Activated naive CD4-positive, alpha-beta T cell treated with anti-CD3 and anti-CD28 coated beads, Interleukin-2, amount 10 ng/mL, durations not matched to agents 7 days and 5 days (primary cell): ENCODE measurements around the gene LHX6.

Experiments used
- CTCF ChIA-PET: fragments of 350-600 bp; sonication (Branson Sonifier 250); formaldehyde crosslinking; loops from one replicate; lab custom pipeline; 2021; ENCODE audit warnings: antibody characterized with exemption; lab: Charles Lee
- DNase-seq: peaks from one replicate; pipeline ENCODE4 v3.0.0-alpha.2; 2020
- H3K27ac Mint-ChIP-seq: one replicate; pipeline ENCODE4 v1.8.0; 2021; ENCODE audit warnings: mild to moderate bottlenecking, moderate library complexity, mixed read lengths
- H3K27me3 Mint-ChIP-seq: one replicate; pipeline ENCODE4 v1.8.0; 2021; ENCODE audit warnings: mild to moderate bottlenecking, mixed read lengths
- H3K36me3 Mint-ChIP-seq: one replicate; pipeline ENCODE4 v1.8.0; 2021; ENCODE audit warnings: mixed read lengths
- H3K4me1 Mint-ChIP-seq: one replicate; pipeline ENCODE4 v1.8.0; 2021; ENCODE audit warnings: mixed read lengths
- H3K4me3 Mint-ChIP-seq: one replicate; pipeline ENCODE4 v1.8.0; 2021; ENCODE audit warnings: mild to moderate bottlenecking, moderate library complexity, mixed read lengths
- H3K9me3 Mint-ChIP-seq: one replicate; pipeline ENCODE4 v1.8.0; 2021; ENCODE audit warnings: mixed read lengths

The LHX6 gene

DNA sequence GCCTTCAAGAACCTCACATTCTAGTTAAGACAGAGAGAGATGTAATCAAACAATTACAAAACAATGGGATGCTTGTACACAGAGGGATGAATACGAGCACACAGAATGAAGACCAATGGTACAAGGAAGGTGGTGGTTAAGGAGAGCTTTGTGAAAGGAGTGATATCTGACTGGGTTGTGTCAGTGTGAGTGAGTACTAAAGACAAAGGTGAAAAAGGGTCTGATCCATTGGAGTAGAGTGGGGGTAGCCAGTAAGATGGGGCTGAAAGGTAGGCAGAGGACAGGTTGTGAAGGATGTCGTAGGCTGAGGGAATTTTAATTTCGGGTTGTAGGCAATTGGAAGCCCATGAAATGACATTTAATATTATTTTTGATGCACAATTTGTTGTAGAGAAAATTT is 26.0 kb upstream of the LHX6 start:
- peaks cover 46% of the 10 kb centered on the region for H3K36me3 Mint-ChIP-seq
- H3K27me3 Mint-ChIP-seq, result no peaks in the 10 kb centered on the region
- no peak overlapping the region for H3K4me3 Mint-ChIP-seq
- H3K4me1 Mint-ChIP-seq, result no peaks in the 10 kb centered on the region
- CTCF ChIA-PET, result no interaction called here
- H3K9me3 Mint-ChIP-seq, result no peaks in the 10 kb centered on the region
- H3K27ac Mint-ChIP-seq, result no peak overlapping the region
- no peak for DNase-seq

- Mint-ChIP-seq H3K4me3 (no peak overlapping the region), H3K4me1 (no peaks in the 10 kb centered on the region), H3K36me3 (peaks cover 38% of the 10 kb centered on the region), H3K9me3 (no peaks in the 10 kb centered on the region), H3K27me3 (no peaks in the 10 kb centered on the region), H3K27ac (no peak overlapping the region)
- CTCF ChIA-PET, result no interaction called here
- DNase-seq, result no peak
Observed at GRCh38 chr9:122252796-122253195, 24.0 kb upstream of the LHX6 start.

DNA sequence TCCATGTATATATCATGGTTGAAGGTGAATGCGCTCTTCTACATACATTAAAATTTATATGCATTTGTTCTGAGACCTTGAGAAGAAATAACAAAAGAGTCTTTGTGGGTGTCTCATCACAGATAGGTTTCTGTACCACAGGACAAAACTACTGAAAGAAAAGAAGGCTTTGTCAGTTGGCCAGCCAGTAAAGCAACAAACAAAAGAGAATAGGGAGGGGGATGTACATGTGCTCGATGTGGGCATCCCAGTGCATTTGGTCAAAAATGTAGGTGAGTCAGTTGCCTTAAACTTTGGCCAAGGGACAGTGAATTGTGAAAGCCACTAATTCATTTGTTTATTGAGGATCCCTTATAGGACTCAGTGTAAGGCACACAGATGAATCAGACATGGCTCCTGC is 22.6 kb upstream of the LHX6 start:
- H3K4me3 Mint-ChIP-seq, result no peak overlapping the region
- no peaks in the 10 kb centered on the region for H3K4me1 Mint-ChIP-seq
- H3K9me3 Mint-ChIP-seq, result no peaks in the 10 kb centered on the region
- H3K27ac Mint-ChIP-seq, result no peak overlapping the region
- H3K36me3 Mint-ChIP-seq, result peaks cover 38% of the 10 kb centered on the region
- CTCF ChIA-PET, result no interaction called here
- no peak for DNase-seq
- no peaks in the 10 kb centered on the region for H3K27me3 Mint-ChIP-seq

DNA sequence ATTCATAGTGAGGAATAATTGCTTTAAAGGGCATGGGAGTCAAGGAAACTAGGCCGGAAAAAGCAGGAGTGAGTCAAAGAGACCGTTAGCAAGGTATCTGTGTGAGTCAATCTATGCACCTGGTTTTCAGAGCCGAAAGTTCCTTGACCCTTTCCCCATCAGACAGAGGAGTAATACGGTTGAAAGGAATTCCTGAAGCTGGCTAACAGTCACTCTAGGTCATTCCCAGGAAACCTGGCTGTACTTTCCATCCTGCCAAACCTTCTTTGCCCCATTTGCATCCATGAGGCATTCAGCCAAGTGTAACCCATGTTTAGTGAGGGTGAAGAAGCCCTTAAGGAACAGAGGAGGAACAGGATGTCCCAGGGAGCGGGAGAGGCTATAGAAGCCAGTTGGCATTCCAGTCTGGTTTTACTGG is 19.7 kb upstream of the LHX6 start:
- no peak for DNase-seq
- Mint-ChIP-seq H3K27me3 (no peaks in the 10 kb centered on the region), H3K4me1 (no peaks in the 10 kb centered on the region), H3K4me3 (no peak overlapping the region), H3K9me3 (no peaks in the 10 kb centered on the region), H3K36me3 (peaks cover 47% of the 10 kb centered on the region), H3K27ac (no peak overlapping the region)
- CTCF ChIA-PET, result no interaction called here

GRCh38 chr9:122246666-122247065 is 17.9 kb upstream of the LHX6 start:
- H3K9me3 Mint-ChIP-seq, result no peaks in the 10 kb centered on the region
- CTCF ChIA-PET, result no interaction called here
- no peaks in the 10 kb centered on the region for H3K4me1 Mint-ChIP-seq
- H3K27me3 Mint-ChIP-seq, result no peaks in the 10 kb centered on the region
- H3K27ac Mint-ChIP-seq, result no peak overlapping the region
- no peak for DNase-seq
- no peak overlapping the region for H3K4me3 Mint-ChIP-seq
- H3K36me3 Mint-ChIP-seq, result peaks cover 52% of the 10 kb centered on the region

GRCh38 chr9:122244349-122244748 is 15.6 kb upstream of the LHX6 start:
- Mint-ChIP-seq H3K4me3 (no peak overlapping the region), H3K27me3 (no peaks in the 10 kb centered on the region), H3K27ac (no peak overlapping the region), H3K9me3 (no peaks in the 10 kb centered on the region), H3K4me1 (no peaks in the 10 kb centered on the region), H3K36me3 (peaks cover 53% of the 10 kb centered on the region)
- CTCF ChIA-PET, result no interaction called here
- no peak for DNase-seq

- Mint-ChIP-seq H3K4me3 (no peak overlapping the region), H3K4me1 (no peaks in the 10 kb centered on the region), H3K9me3 (no peaks in the 10 kb centered on the region), H3K27me3 (no peaks in the 10 kb centered on the region), H3K27ac (no peak overlapping the region), H3K36me3 (peaks cover 34% of the 10 kb centered on the region)
- CTCF ChIA-PET, result interaction anchor here (0.7 kb wide), 1 partner anchor 90 kb away, joined by 3 read pairs; no protein-coding TSS in a partner anchor
- DNase-seq, result no peak
Observed at GRCh38 chr9:122239722-122240121, 11.0 kb upstream of the LHX6 start.

DNA sequence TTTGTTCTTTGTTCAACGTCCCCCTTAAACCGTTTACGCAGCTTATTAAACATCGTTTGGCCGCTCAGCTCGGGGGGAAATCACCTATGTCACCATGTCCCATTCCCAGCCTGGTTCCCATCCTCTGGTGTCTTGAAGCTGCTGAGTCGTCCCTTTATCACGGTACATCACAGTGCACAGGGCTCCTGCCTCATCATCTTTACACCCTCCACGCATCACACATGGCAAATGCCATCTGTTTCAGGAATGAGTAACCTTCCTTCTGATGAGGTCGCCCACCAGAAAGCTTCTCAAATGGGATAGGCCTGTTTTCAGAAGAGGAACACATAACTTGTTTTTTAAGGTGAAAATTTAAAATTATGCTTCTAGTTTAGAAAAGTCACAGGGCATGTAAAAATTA is 7.9 kb upstream of the LHX6 start:
- H3K4me3 Mint-ChIP-seq, result no peak overlapping the region
- no peak overlapping the region for H3K27ac Mint-ChIP-seq
- H3K9me3 Mint-ChIP-seq, result no peaks in the 10 kb centered on the region
- peaks cover 14% of the 10 kb centered on the region for H3K36me3 Mint-ChIP-seq
- DNase-seq, result no peak
- H3K27me3 Mint-ChIP-seq, result peaks cover 8% of the 10 kb centered on the region
- CTCF ChIA-PET, result interaction anchor here (1.6 kb wide), 1 partner anchor 114 kb away, joined by 4 read pairs; no protein-coding TSS in a partner anchor
- no peaks in the 10 kb centered on the region for H3K4me1 Mint-ChIP-seq

DNA sequence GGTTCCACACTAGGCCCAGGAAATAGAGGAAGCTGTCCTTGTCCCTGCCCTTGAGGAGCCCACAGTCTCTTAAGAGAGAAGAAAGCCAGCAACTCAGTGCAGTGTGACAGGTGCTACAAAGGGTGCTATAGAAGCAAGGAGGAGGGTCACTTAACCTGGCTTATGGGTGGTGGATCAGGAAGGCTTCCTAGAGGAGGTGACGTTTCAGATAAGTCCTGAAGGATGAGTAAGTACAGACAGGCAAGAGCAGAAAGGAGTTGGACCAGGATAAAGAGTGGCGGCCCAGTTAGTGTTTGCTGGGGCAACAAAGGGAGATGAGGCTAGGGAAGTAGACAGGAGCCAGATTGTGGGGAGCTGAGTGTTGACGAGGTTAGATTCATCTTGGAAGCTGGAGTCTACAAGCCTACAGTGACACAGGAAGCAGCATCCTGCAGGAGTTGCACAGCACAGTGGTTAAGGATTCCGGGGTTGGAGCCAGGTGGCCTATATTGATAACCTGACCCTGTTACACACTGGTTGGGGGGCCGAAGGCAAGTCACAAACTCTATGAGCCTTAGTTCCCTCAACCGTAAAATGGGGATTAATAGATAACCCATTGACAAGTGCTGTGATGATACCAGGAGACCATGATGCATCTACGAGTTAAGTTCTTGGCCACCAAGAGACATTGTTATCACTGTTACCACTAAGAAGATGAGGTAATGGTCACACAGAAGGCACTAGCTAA is 5.4 kb upstream of the LHX6 start:
- Mint-ChIP-seq H3K27ac (no peak overlapping the region), H3K9me3 (no peaks in the 10 kb centered on the region), H3K4me3 (no peak overlapping the region), H3K36me3 (no peaks in the 10 kb centered on the region), H3K4me1 (no peaks in the 10 kb centered on the region), H3K27me3 (peaks cover 8% of the 10 kb centered on the region)
- CTCF ChIA-PET, result no interaction called here
- DNase-seq, result no peak

DNA sequence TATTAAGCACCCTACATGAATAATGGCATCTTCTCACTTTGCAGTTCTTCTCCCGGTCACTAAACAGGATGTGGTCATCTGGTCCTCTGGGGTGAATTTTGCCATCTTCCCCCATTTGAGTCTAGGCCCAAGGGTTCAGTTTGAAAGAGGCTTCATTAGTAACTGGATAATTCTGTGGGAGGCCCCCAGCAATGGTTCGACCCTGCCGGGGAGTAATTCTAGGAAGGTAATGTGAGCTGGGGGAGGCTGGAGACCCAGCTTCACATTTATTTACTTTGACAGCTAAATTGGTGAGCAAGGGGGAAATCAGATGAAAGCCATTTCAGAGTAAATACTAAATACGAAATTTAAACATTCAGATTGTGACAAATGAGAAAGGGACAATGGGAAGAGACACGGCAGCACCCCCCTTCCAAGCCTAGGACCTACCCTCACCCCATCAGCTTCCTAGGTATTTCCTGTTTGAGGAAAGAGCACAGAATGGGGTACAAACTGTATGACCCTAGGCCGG is 4.1 kb upstream of the LHX6 start:
- no peak for DNase-seq
- H3K9me3 Mint-ChIP-seq, result no peaks in the 10 kb centered on the region
- no peaks in the 10 kb centered on the region for H3K4me1 Mint-ChIP-seq
- CTCF ChIA-PET, result no interaction called here
- no peak overlapping the region for H3K27ac Mint-ChIP-seq
- peaks cover 15% of the 10 kb centered on the region for H3K27me3 Mint-ChIP-seq
- H3K36me3 Mint-ChIP-seq, result no peaks in the 10 kb centered on the region
- H3K4me3 Mint-ChIP-seq, result no peak overlapping the region

- Mint-ChIP-seq H3K27ac (no peak overlapping the region), H3K4me3 (no peak overlapping the region), H3K27me3 (peaks cover 49% of the 10 kb centered on the region), H3K4me1 (peaks cover 5% of the 10 kb centered on the region), H3K9me3 (no peaks in the 10 kb centered on the region), H3K36me3 (no peaks in the 10 kb centered on the region)
- no peak for DNase-seq
- CTCF ChIA-PET, result no interaction called here
Observed at GRCh38 chr9:122229485-122229837, 704 bp upstream of the LHX6 start.

DNA sequence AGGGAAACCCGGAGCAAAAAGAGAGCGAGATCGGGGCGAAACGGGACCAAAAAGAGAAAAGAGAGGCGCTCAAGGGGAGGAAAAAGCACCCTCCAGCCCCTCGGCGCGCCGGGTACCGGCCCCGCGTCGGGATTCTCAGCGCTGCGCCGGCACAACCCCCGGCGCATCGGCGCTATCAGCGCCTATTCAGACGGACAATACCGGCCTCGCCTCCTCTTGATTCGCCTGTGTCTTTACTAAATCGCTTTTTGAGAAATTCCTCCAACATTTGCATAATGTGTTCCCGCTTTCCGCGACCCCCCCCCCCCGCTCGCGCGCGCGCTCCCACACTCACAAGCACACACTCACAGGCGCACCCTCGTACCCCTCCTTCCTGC is 578 bp downstream of the LHX6 start:
- H3K4me3 Mint-ChIP-seq, result no peak overlapping the region

DNA sequence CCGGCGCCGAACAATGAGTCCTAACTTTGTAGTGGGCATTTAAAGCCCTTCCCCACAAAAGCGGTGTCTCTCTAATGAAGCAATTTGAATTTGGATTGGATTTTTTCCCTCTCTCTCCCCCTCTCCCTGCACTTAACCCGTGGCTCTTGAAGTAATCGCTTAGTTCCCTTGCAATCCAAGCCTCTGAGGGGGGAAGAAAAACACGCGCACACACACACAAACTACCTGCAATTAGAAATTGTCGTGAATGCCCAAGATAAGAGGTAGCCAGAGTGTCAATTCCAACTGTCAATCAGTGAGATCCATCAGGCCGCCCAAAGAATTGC is 1.2 kb downstream of the LHX6 start:
- no peak overlapping the region for H3K4me3 Mint-ChIP-seq
- DNase-seq, result no peak
- CTCF ChIA-PET, result no interaction called here
- H3K36me3 Mint-ChIP-seq, result no peaks in the 10 kb centered on the region
- peaks cover 5% of the 10 kb centered on the region for H3K4me1 Mint-ChIP-seq
- peaks cover 61% of the 10 kb centered on the region for H3K27me3 Mint-ChIP-seq
- no peak overlapping the region for H3K27ac Mint-ChIP-seq
- no peaks in the 10 kb centered on the region for H3K9me3 Mint-ChIP-seq

More for the DNA sequence above, 578 bp downstream of the LHX6 start:
- Mint-ChIP-seq H3K9me3 (no peaks in the 10 kb centered on the region), H3K27me3 (peaks cover 61% of the 10 kb centered on the region), H3K4me1 (peaks cover 5% of the 10 kb centered on the region), H3K27ac (no peak overlapping the region), H3K36me3 (no peaks in the 10 kb centered on the region)
- DNase-seq, result no peak
- CTCF ChIA-PET, result no interaction called here

DNA sequence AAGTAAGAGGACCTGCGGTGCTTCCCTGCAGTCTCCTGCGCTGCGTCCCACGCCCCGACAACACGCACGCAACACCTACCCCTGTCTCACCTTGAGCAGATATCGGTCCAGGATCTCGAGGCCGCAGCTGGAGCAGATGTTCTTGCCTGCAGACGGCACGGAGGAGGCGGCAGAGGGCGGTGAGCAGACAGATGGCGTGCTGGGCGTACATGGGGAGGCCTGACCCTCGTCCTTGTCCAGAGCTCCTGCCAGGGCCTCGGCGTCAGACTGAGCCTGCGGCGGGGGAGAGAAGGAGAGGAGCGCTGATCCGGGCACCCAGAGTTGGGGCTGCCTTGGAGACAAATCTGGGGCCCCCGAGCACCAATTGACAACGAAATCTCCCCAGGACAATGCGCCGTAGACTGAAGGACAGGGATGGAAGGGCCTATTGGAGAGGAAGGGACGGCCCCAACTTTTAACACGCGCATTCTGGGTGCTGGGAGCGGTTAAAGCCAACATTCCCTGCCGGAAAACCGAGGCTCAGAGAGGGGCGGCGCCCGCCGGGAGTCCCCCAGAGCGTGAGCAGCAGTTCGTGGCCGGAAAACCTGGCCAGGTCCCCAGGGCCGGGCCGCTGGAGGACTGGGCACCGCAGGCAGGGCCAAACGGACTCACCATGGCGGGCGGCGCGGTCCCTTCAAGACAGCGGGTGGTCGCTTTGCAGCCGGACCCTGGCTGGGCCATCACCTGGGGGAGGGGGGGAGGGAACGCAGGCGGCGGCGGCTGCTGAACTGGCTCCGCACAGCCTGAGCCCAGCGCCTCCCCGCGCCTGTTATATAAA is 1.8 kb downstream of the LHX6 start:
- no peak for DNase-seq
- CTCF ChIA-PET, result no interaction called here
- Mint-ChIP-seq H3K4me3 (no peak overlapping the region), H3K27ac (no peak overlapping the region), H3K36me3 (no peaks in the 10 kb centered on the region), H3K4me1 (peaks cover 5% of the 10 kb centered on the region), H3K27me3 (peaks cover 66% of the 10 kb centered on the region), H3K9me3 (no peaks in the 10 kb centered on the region)
